Neuronal stem cell (in vitro differentiated cells): ENCODE results near the gene RABL2A.
"Not testable (repeated sequence)": the region's sequence is repeated elsewhere in the genome, so short reads cannot be mapped to it uniquely, and the experiment has no call there.

ENCODE experiments used
- DNase-seq: peaks from one replicate; pipeline ENCODE4 v3.0.0-alpha.2; 2013; ENCODE audit warnings: low spot score
- H2AFZ ChIP-seq: one replicate; pipeline ENCODE4 v1.6.1; 2013; ENCODE audit warnings: mild to moderate bottlenecking, low read length, inconsistent platforms
- H2AK5ac ChIP-seq: 2 replicates; pipeline ENCODE4 v1.6.1; 2013; ENCODE audit warnings: low read depth, mild to moderate bottlenecking, inconsistent platforms, low read length, moderate library complexity, mixed read lengths
- H2BK120ac ChIP-seq: 2 replicates; pipeline ENCODE4 v1.6.1; 2013; ENCODE audit warnings: low read depth, mild to moderate bottlenecking, inconsistent platforms, low read length, moderate library complexity, mixed read lengths
- H2BK12ac ChIP-seq: one replicate; pipeline ENCODE4 v1.6.1; 2013; ENCODE audit warnings: low read length, inconsistent platforms
- H2BK15ac ChIP-seq: 2 replicates; pipeline ENCODE4 v1.6.1; 2013; ENCODE audit warnings: mild to moderate bottlenecking, low read length, inconsistent platforms, mixed read lengths
- H2BK5ac ChIP-seq: one replicate; pipeline ENCODE4 v1.6.1; 2013; ENCODE audit warnings: inconsistent platforms, mild to moderate bottlenecking, low read length, moderate library complexity
- H3K14ac ChIP-seq: one replicate; pipeline ENCODE4 v1.6.1; 2013; ENCODE audit warnings: low read length, inconsistent platforms
- H3K18ac ChIP-seq: 2 replicates; pipeline ENCODE4 v1.6.1; 2013; ENCODE audit warnings: low read length, inconsistent platforms
- H3K23ac ChIP-seq: 2 replicates; pipeline ENCODE4 v1.6.1; 2013; ENCODE audit warnings: low read depth, mild to moderate bottlenecking, mixed read lengths, low read length, inconsistent platforms; ENCODE audit not compliant: poor library complexity
- H3K27ac ChIP-seq: replicated peaks from 3 replicates; pipeline ENCODE4 v1.5.1; 2013; ENCODE audit warnings: low read length, inconsistent platforms
- H3K27me3 ChIP-seq, 3 experiments: 2 replicates each; pipeline ENCODE4 v1.6.1; 2013; ENCODE audit warnings: low read length in 3 of 3, mild to moderate bottlenecking in 2 of 3, inconsistent platforms in 1 of 3, low read depth in 1 of 3, mixed read lengths in 1 of 3, moderate library complexity in 1 of 3; ENCODE audit not compliant: control insufficient read depth in 3 of 3, insufficient read depth in 3 of 3
- H3K36me3 ChIP-seq, 2 donors: replicated peaks in 1 of 2; 2 replicates each; pipeline ENCODE4 v1.6.1; 2013; ENCODE audit warnings: low read length in 2 of 2; ENCODE audit not compliant: control insufficient read depth in 2 of 2, insufficient read depth in 2 of 2
- H3K4ac ChIP-seq: 2 replicates; pipeline ENCODE4 v1.6.1; 2013; ENCODE audit warnings: inconsistent platforms, mild to moderate bottlenecking, low read length, moderate library complexity
- H3K4me1 ChIP-seq, 2 donors: 1 replicate in 1 of 2; 2 replicates in 1 of 2; pipeline ENCODE4 v1.6.1; 2013; ENCODE audit warnings: low read length in 2 of 2, low read depth in 1 of 2; ENCODE audit not compliant: control insufficient read depth in 2 of 2, insufficient read depth in 1 of 2
- H3K4me2 ChIP-seq: one replicate; pipeline ENCODE4 v1.6.1; 2013; ENCODE audit warnings: mild to moderate bottlenecking, low read length, inconsistent platforms; ENCODE audit not compliant: insufficient read depth, poor library complexity, severe bottlenecking
- H3K4me3 ChIP-seq, 2 donors: 2 replicates each; pipeline ENCODE4 v1.5.1; 2013; ENCODE audit warnings: low read length in 2 of 2, mild to moderate bottlenecking in 2 of 2, inconsistent platforms in 1 of 2, moderate library complexity in 1 of 2
- H3K79me1 ChIP-seq: one replicate; pipeline ENCODE4 v1.6.1; 2013; ENCODE audit warnings: low read depth, mild to moderate bottlenecking, inconsistent platforms, low read length, moderate library complexity
- H3K9ac ChIP-seq: one replicate; pipeline ENCODE4 v1.6.1; 2013; ENCODE audit warnings: mild to moderate bottlenecking, low read depth, low read length, inconsistent platforms; ENCODE audit not compliant: poor library complexity
- H3K9me3 ChIP-seq, 2 donors: replicated peaks in 1 of 2; 2 replicates each; pipeline versions ENCODE3 to v1.6.1; 2013; ENCODE audit warnings: low read length in 2 of 2, mild to moderate bottlenecking in 2 of 2, inconsistent platforms in 1 of 2, low read depth in 1 of 2, mixed read lengths in 1 of 2, moderate library complexity in 1 of 2; ENCODE audit not compliant: control insufficient read depth in 2 of 2, insufficient read depth in 1 of 2
- H4K8ac ChIP-seq: one replicate; pipeline ENCODE4 v1.6.1; 2013; ENCODE audit warnings: low read depth, mild to moderate bottlenecking, inconsistent platforms, low read length, moderate library complexity
- H4K91ac ChIP-seq: one replicate; pipeline ENCODE4 v1.6.1; 2013; ENCODE audit warnings: low read length, low read depth, mild to moderate bottlenecking, inconsistent platforms; ENCODE audit not compliant: poor library complexity
- WGBS, 2 donors: extraction: QIAGEN DNeasy Blood & Tissue Kit; methylation state at CpG; one replicate each; pipeline ENCODE4 v1.1.7; 2013; ENCODE audit warnings: missing lambda C conversion rate in 2 of 2, mixed read lengths in 1 of 2; ENCODE audit not compliant: insufficient read length in 2 of 2, insufficient replicate concordance in 1 of 2; ENCODE audit errors: extremely low coverage in 2 of 2; 5-methylcytosine and 5-hydroxymethylcytosine counted together

RABL2A gene

GRCh38 chr2:113606036-113606435 lies 21.0 kb upstream of the RABL2A start:
- H3K23ac ChIP-seq, H2BK120ac ChIP-seq, H3K4me2 ChIP-seq, H2BK12ac ChIP-seq, H3K4me1 ChIP-seq, DNase-seq, H4K8ac ChIP-seq, H2AFZ ChIP-seq, H3K36me3 ChIP-seq, H2BK15ac ChIP-seq, H4K91ac ChIP-seq, H3K9ac ChIP-seq, H3K27me3 ChIP-seq, H3K18ac ChIP-seq, H3K9me3 ChIP-seq, H3K79me1 ChIP-seq, H2AK5ac ChIP-seq, H3K14ac ChIP-seq, H2BK5ac ChIP-seq, H3K4ac ChIP-seq, H3K4me3 ChIP-seq, H3K27ac ChIP-seq: not testable (repeated sequence)
- WGBS, 2 donors, result no CpG with 5 or more reads among the region's 1 CpG

GRCh38 chr2:113609822-113610221 lies 17.2 kb upstream of the RABL2A start:
- H3K23ac ChIP-seq, DNase-seq, H3K4me3 ChIP-seq, H3K4ac ChIP-seq, H2BK5ac ChIP-seq, H3K4me2 ChIP-seq, H4K8ac ChIP-seq, H3K9ac ChIP-seq, H3K4me1 ChIP-seq, H2AFZ ChIP-seq, H3K9me3 ChIP-seq, H4K91ac ChIP-seq, H3K27me3 ChIP-seq, H3K27ac ChIP-seq, H2BK12ac ChIP-seq, H2BK120ac ChIP-seq, H2BK15ac ChIP-seq, H3K79me1 ChIP-seq, H3K18ac ChIP-seq, H3K36me3 ChIP-seq, H2AK5ac ChIP-seq, H3K14ac ChIP-seq: not testable (repeated sequence)
- WGBS, 2 donors, result no CpG with 5 or more reads among the region's 7 CpGs

- not testable (repeated sequence) for H2BK15ac ChIP-seq, H3K4me3 ChIP-seq, H3K27ac ChIP-seq, H4K91ac ChIP-seq, H3K36me3 ChIP-seq, DNase-seq, H3K79me1 ChIP-seq, H3K4ac ChIP-seq, H3K23ac ChIP-seq, H2BK120ac ChIP-seq, H3K14ac ChIP-seq, H3K9me3 ChIP-seq, H2BK5ac ChIP-seq, H2AK5ac ChIP-seq, H3K9ac ChIP-seq, H2BK12ac ChIP-seq, H4K8ac ChIP-seq, H2AFZ ChIP-seq, H3K27me3 ChIP-seq, H3K4me2 ChIP-seq, H3K18ac ChIP-seq, H3K4me1 ChIP-seq
- WGBS, 2 donors, result no CpG with 5 or more reads among the region's 5 CpGs
Observed at GRCh38 chr2:113621002-113621401, 6.1 kb upstream of the RABL2A start.

- not testable (repeated sequence) for H2BK5ac ChIP-seq, H2AFZ ChIP-seq, H4K91ac ChIP-seq, H3K4me3 ChIP-seq, H3K4me2 ChIP-seq, H3K9ac ChIP-seq, H3K4ac ChIP-seq, H2AK5ac ChIP-seq, H3K14ac ChIP-seq, H3K36me3 ChIP-seq, H3K18ac ChIP-seq, H2BK12ac ChIP-seq, DNase-seq, H4K8ac ChIP-seq, H2BK120ac ChIP-seq, H3K4me1 ChIP-seq, H3K27ac ChIP-seq, H3K9me3 ChIP-seq, H3K79me1 ChIP-seq, H3K27me3 ChIP-seq, H2BK15ac ChIP-seq, H3K23ac ChIP-seq
- WGBS, 2 donors, result no CpG with 5 or more reads among the region's 10 CpGs
Observed at GRCh38 chr2:113625906-113626305, 1.2 kb upstream of the RABL2A start.
